H9 (cell line): ENCODE measurements around the gene KCTD16. TPM values are rescaled to one million over a fixed set of nuclear protein-coding genes. Genes with fewer than 3 reads are reported as not detected.

ENCODE experiments used
- DNase-seq: peaks from one replicate; pipeline ENCODE4 v3.0.0-alpha.2; 2017
- H2AFZ ChIP-seq: one replicate; pipeline ENCODE4 v1.6.1; 2013; ENCODE audit warnings: mild to moderate bottlenecking, low read length, control low read depth, moderate library complexity
- H2AK5ac ChIP-seq: 2 replicates; pipeline ENCODE4 v1.6.1; 2013; ENCODE audit warnings: low read length, control low read depth, mixed read lengths; ENCODE audit not compliant: insufficient read length
- H2BK120ac ChIP-seq: one replicate; pipeline ENCODE4 v1.6.1; 2013; ENCODE audit warnings: low read depth, mild to moderate bottlenecking, low read length, control low read depth, inconsistent platforms; ENCODE audit not compliant: poor library complexity, severe bottlenecking
- H2BK12ac ChIP-seq: 2 replicates; pipeline ENCODE4 v1.6.1; 2013; ENCODE audit warnings: low read length, control low read depth, mixed read lengths, low read depth; ENCODE audit not compliant: insufficient read length
- H2BK15ac ChIP-seq: 2 replicates; pipeline ENCODE4 v1.6.1; 2013; ENCODE audit warnings: low read depth, low read length, control low read depth
- H2BK20ac ChIP-seq: one replicate; pipeline ENCODE4 v1.6.1; 2013; ENCODE audit warnings: low read depth, mild to moderate bottlenecking, low read length, control low read depth, inconsistent platforms; ENCODE audit not compliant: poor library complexity, severe bottlenecking
- H2BK5ac ChIP-seq: 2 replicates; pipeline ENCODE4 v1.6.1; 2013; ENCODE audit warnings: low read length, control low read depth, mixed read lengths; ENCODE audit not compliant: insufficient read length
- H3K14ac ChIP-seq: 2 replicates; pipeline ENCODE4 v1.6.1; 2013; ENCODE audit warnings: low read length, control low read depth; ENCODE audit not compliant: insufficient read depth
- H3K18ac ChIP-seq: 2 replicates; pipeline ENCODE4 v1.6.1; 2013; ENCODE audit warnings: low read depth, mild to moderate bottlenecking, mixed read lengths, low read length, control low read depth; ENCODE audit not compliant: insufficient read length
- H3K23ac ChIP-seq: 2 replicates; pipeline ENCODE4 v1.6.1; 2013; ENCODE audit warnings: low read length, control low read depth, mixed read lengths, low read depth; ENCODE audit not compliant: insufficient read length
- H3K23me2 ChIP-seq: 2 replicates; pipeline ENCODE4 v1.6.1; 2013; ENCODE audit warnings: low read depth, mild to moderate bottlenecking, mixed read lengths, low read length, control low read depth; ENCODE audit not compliant: insufficient read length, poor library complexity, severe bottlenecking
- H3K27ac ChIP-seq: 2 replicates; pipeline ENCODE4 v1.5.1; 2013; ENCODE audit warnings: low read length, control low read depth, mixed read lengths, low read depth; ENCODE audit not compliant: insufficient read length
- H3K27me3 ChIP-seq: 2 replicates; pipeline ENCODE4 v1.6.1; 2013; ENCODE audit warnings: low read length, control low read depth, inconsistent platforms; ENCODE audit not compliant: insufficient read depth
- H3K4ac ChIP-seq: 2 replicates; pipeline ENCODE4 v1.6.1; 2013; ENCODE audit warnings: low read depth, mild to moderate bottlenecking, control low read depth, inconsistent platforms, low read length, moderate library complexity
- H3K4me1 ChIP-seq: 2 replicates; pipeline ENCODE4 v1.6.1; 2013; ENCODE audit warnings: low read length, control low read depth, inconsistent platforms; ENCODE audit not compliant: insufficient read depth
- H3K4me2 ChIP-seq: 2 replicates; pipeline ENCODE4 v1.6.1; 2013; ENCODE audit warnings: low read length, control low read depth, mixed read lengths; ENCODE audit not compliant: insufficient read length, insufficient read depth
- H3K56ac ChIP-seq: 2 replicates; pipeline ENCODE4 v1.6.1; 2013; ENCODE audit warnings: low read depth, mild to moderate bottlenecking, mixed read lengths, low read length, control low read depth; ENCODE audit not compliant: insufficient read length
- H3K79me1 ChIP-seq: 2 replicates; pipeline ENCODE4 v1.6.1; 2013; ENCODE audit warnings: low read depth, mild to moderate bottlenecking, moderate library complexity, low read length, control low read depth, inconsistent platforms; ENCODE audit not compliant: insufficient read depth, poor library complexity, severe bottlenecking
- H3K79me2 ChIP-seq: 2 replicates; pipeline ENCODE4 v1.6.1; 2013; ENCODE audit warnings: low read length, control low read depth, inconsistent platforms; ENCODE audit not compliant: insufficient read depth
- H3K9ac ChIP-seq: 2 replicates; pipeline ENCODE4 v1.6.1; 2013; ENCODE audit warnings: low read length, control low read depth, mixed read lengths; ENCODE audit not compliant: insufficient read length; ENCODE audit errors: extremely low read depth
- H3K9me3 ChIP-seq: one replicate; pipeline ENCODE4 v1.6.1; 2013; ENCODE audit warnings: low read depth, low read length, inconsistent platforms; ENCODE audit not compliant: control insufficient read depth
- H3T11ph ChIP-seq: one replicate; pipeline ENCODE4 v1.6.1; 2013; ENCODE audit warnings: mild to moderate bottlenecking, low read length, control low read depth, inconsistent platforms
- H4K20me1 ChIP-seq: one replicate; pipeline ENCODE4 v1.6.1; 2013; ENCODE audit not compliant: control insufficient read depth, insufficient read length, insufficient read depth
- H4K5ac ChIP-seq: 2 replicates; pipeline ENCODE4 v1.6.1; 2013; ENCODE audit warnings: low read depth, mild to moderate bottlenecking, mixed read lengths, low read length, control low read depth; ENCODE audit not compliant: insufficient read length
- H4K8ac ChIP-seq: replicated peaks from 2 replicates; pipeline ENCODE4 v1.6.1; 2013; ENCODE audit warnings: low read length, control low read depth, mixed read lengths, low read depth; ENCODE audit not compliant: insufficient read length
- H4K91ac ChIP-seq: 2 replicates; pipeline ENCODE4 v1.6.1; 2013; ENCODE audit warnings: low read depth, mild to moderate bottlenecking, moderate library complexity, mixed read lengths, low read length, control low read depth; ENCODE audit not compliant: insufficient read length
- H3K27ac Mint-ChIP-seq, 3 experiments: 2 replicates in 2 of 3; 3 replicates in 1 of 3; pipeline ENCODE4 v1.8.0; 2020 to 2021; ENCODE audit warnings: mixed read lengths in 3 of 3, mild to moderate bottlenecking in 1 of 3, moderate library complexity in 1 of 3
- H3K27me3 Mint-ChIP-seq: 2 replicates; pipeline ENCODE4 v1.8.0; 2021; ENCODE audit warnings: low read depth, mild to moderate bottlenecking, moderate library complexity, mixed read lengths
- H3K36me3 Mint-ChIP-seq, 3 experiments: 2 replicates in 2 of 3; 3 replicates in 1 of 3; pipeline ENCODE4 v1.8.0; 2020 to 2021; ENCODE audit warnings: low read depth in 3 of 3, mixed read lengths in 3 of 3; ENCODE audit not compliant: insufficient read depth in 1 of 3
- H3K4me1 Mint-ChIP-seq, 2 experiments: 2 replicates each; pipeline ENCODE4 v1.8.0; 2020; ENCODE audit warnings: mixed read lengths in 2 of 2
- H3K4me3 Mint-ChIP-seq, 2 experiments: 2 replicates in 1 of 2; 3 replicates in 1 of 2; pipeline ENCODE4 v1.8.0; 2020 to 2021; ENCODE audit warnings: mild to moderate bottlenecking in 2 of 2, mixed read lengths in 2 of 2, moderate library complexity in 1 of 2
- H3K9me3 Mint-ChIP-seq, 2 experiments: 2 replicates in 1 of 2; 3 replicates in 1 of 2; pipeline ENCODE4 v1.8.0; 2020; ENCODE audit warnings: mild to moderate bottlenecking in 2 of 2, mixed read lengths in 2 of 2, moderate library complexity in 1 of 2
- CTCF ChIP-seq: fragments of 200-600 bp; sonication (generic); conservative IDR thresholded peaks from 3 replicates; pipeline ENCODE4 v1.8.0; 2021; ENCODE audit warnings: antibody characterized with exemption, mild to moderate bottlenecking
- WGBS: extraction: QIAGEN DNeasy Blood & Tissue Kit; methylation state at CpG from one replicate; pipeline ENCODE4 v1.1.7; 2013; ENCODE audit warnings: missing lambda C conversion rate, low lambda C conversion rate, mixed read lengths; ENCODE audit not compliant: insufficient read length; ENCODE audit errors: extremely low coverage; 5-methylcytosine and 5-hydroxymethylcytosine counted together
- total RNA-seq: library from RNA; stranded (reverse); gene quantifications from 2 replicates; pipeline ENCODE4 v1.2.1, GENCODE V29; 2021

KCTD16 gene
- total RNA-seq, 1 experiment from 2014 or later: 0.09 TPM

- no peak overlapping the region for H3K4me2 ChIP-seq
- H3K4ac ChIP-seq: no peak overlapping the region
- DNase-seq: no peak
- no peak overlapping the region for H2BK120ac ChIP-seq
- H3K4me3 Mint-ChIP-seq: no peak overlapping the region
- H4K8ac ChIP-seq: no peak overlapping the region
- no peak overlapping the region for H2AK5ac ChIP-seq
- H3T11ph ChIP-seq: no peak overlapping the region
- no peaks in the 10 kb centered on the region for H3K9me3 Mint-ChIP-seq
- H3K27ac ChIP-seq: no peak overlapping the region
- H3K79me2 ChIP-seq: no peaks in the 10 kb centered on the region
- WGBS: no CpG with 5 or more reads among the region's 1 CpG
- H4K91ac ChIP-seq: no peak overlapping the region
- H3K23ac ChIP-seq: no peak overlapping the region
- no peaks in the 10 kb centered on the region for H4K20me1 ChIP-seq
- no peaks in the 10 kb centered on the region for H3K4me1 ChIP-seq
- no peak overlapping the region for H3K18ac ChIP-seq
- peaks cover 17 to 20% of the 10 kb centered on the region in 2 experiments for H3K4me1 Mint-ChIP-seq
- no peak overlapping the region for H3K9ac ChIP-seq
- H2BK5ac ChIP-seq: no peak overlapping the region
- no peak overlapping the region for H4K5ac ChIP-seq
- H3K27me3 ChIP-seq: no peaks in the 10 kb centered on the region
- H3K14ac ChIP-seq: no peak overlapping the region
- H2BK12ac ChIP-seq: no peak overlapping the region
- no peak overlapping the region for H2AFZ ChIP-seq
- no peaks in the 10 kb centered on the region for H3K79me1 ChIP-seq
- 0 out of 7 replicates have a peak, but pooled peaks cover 0 to 3% (median 0%) of the 10 kb centered on the region in 3 experiments for H3K36me3 Mint-ChIP-seq
- H3K23me2 ChIP-seq: no peaks in the 10 kb centered on the region
- no peaks in the 10 kb centered on the region for H3K27me3 Mint-ChIP-seq
- no peak overlapping the region for H2BK15ac ChIP-seq
- H3K9me3 ChIP-seq: no peaks in the 10 kb centered on the region
- H2BK20ac ChIP-seq: no peak overlapping the region
- TF ChIP-seq CTCF: no peak
- H3K56ac ChIP-seq: no peak overlapping the region
- no peak overlapping the region for H3K27ac Mint-ChIP-seq
Observed at GRCh38 chr5:144464306-144464705, 293.6 kb downstream of the KCTD16 start.
